HEK293T (cell line): ENCODE measurements around the gene TRA2A.

Experiments
- CTCF ChIA-PET: fragments of 350-600 bp; formaldehyde crosslinking; extraction: SDS; loops from one replicate; lab custom pipeline; 2021; ENCODE audit warnings: antibody characterized with exemption, inconsistent platforms; lab: Yijun Ruan, JAX
- POLR2A ChIA-PET: fragments of 350-600 bp; formaldehyde crosslinking; extraction: SDS; loops from one replicate; lab custom pipeline; 2020; ENCODE audit warnings: antibody characterized with exemption, inconsistent platforms; lab: Yijun Ruan, JAX
- DNase-seq: peaks from one replicate; pipeline ENCODE4 v3.0.0; 2012; ENCODE audit warnings: mixed read lengths; ENCODE audit errors: extremely low spot score
- ARNT ChIP-seq: fragments of 450-650 bp; IDR thresholded peaks from 2 replicates; pipeline ENCODE4 v1.6.1; 2017; ENCODE audit warnings: mild to moderate bottlenecking
- BHLHE40 ChIP-seq: fragments of 450-650 bp; IDR thresholded peaks from 2 replicates; pipeline ENCODE4 v1.6.1; 2016; ENCODE audit warnings: mild to moderate bottlenecking, moderate library complexity, borderline replicate concordance
- CTBP1 ChIP-seq: fragments of 450-650 bp; IDR thresholded peaks from 2 replicates; pipeline ENCODE4 v1.6.1; 2016; ENCODE audit warnings: borderline replicate concordance
- ELF4 ChIP-seq: fragments of 450-650 bp; IDR thresholded peaks from 2 replicates; pipeline ENCODE4 v1.6.1; 2017; ENCODE audit warnings: antibody characterized with exemption
- FOXA1 ChIP-seq: fragments of 450-650 bp; IDR thresholded peaks from 2 replicates; pipeline ENCODE4 v1.6.1; 2016; ENCODE audit warnings: mild to moderate bottlenecking
- FOXK2 ChIP-seq: fragments of 450-650 bp; IDR thresholded peaks from 2 replicates; pipeline ENCODE4 v1.6.1; 2016; ENCODE audit warnings: mild to moderate bottlenecking
- L3MBTL2 ChIP-seq: fragments of 450-650 bp; conservative IDR thresholded peaks from 2 replicates; pipeline ENCODE4 v1.6.1; 2016; ENCODE audit warnings: mild to moderate bottlenecking
- LEF1 ChIP-seq: fragments of 450-650 bp; IDR thresholded peaks from 2 replicates; pipeline ENCODE4 v1.6.1; 2017; ENCODE audit warnings: mild to moderate bottlenecking, borderline replicate concordance
- NFRKB ChIP-seq: fragments of 450-650 bp; IDR thresholded peaks from 2 replicates; pipeline ENCODE4 v1.6.1; 2016; ENCODE audit warnings: mild to moderate bottlenecking, moderate library complexity
- TARDBP ChIP-seq: fragments of 450-650 bp; IDR thresholded peaks from 2 replicates; pipeline ENCODE4 v1.6.1; 2016
- ZNF384 ChIP-seq: fragments of 450-650 bp; IDR thresholded peaks from 2 replicates; pipeline ENCODE4 v1.6.1; 2016
- TF ChIP-seq, protein P1 (sequence below): fragments of 450-650 bp; IDR thresholded peaks from 2 replicates; pipeline ENCODE4 v1.6.1; 2016

The TRA2A gene

DNA sequence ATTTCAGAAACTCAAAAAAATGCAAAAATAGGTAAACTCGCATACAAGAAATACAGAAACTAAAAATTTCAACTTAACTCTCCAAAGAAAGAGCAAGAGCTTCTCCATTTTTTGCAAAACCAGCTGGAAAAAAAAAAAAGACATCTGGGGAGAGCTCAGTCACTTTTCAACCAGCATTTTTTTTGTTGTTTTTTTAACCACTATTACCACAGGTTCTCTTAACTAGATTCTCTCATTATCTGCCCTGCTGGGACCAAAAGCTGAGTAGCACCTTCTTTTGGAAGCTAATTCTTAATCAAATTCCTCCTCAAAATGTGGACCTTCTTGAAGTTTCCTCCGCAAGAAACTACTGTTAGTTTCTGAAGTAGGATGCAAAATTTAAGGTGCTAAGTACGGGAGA lies 75.7 kb downstream of the TRA2A start:
- CTCF ChIA-PET, result no interaction called here
- no peak for DNase-seq
- POLR2A ChIA-PET, result no interaction called here
- TF ChIP-seq TARDBP (no peak), NFRKB (no peak), LEF1 (no peak)

DNA sequence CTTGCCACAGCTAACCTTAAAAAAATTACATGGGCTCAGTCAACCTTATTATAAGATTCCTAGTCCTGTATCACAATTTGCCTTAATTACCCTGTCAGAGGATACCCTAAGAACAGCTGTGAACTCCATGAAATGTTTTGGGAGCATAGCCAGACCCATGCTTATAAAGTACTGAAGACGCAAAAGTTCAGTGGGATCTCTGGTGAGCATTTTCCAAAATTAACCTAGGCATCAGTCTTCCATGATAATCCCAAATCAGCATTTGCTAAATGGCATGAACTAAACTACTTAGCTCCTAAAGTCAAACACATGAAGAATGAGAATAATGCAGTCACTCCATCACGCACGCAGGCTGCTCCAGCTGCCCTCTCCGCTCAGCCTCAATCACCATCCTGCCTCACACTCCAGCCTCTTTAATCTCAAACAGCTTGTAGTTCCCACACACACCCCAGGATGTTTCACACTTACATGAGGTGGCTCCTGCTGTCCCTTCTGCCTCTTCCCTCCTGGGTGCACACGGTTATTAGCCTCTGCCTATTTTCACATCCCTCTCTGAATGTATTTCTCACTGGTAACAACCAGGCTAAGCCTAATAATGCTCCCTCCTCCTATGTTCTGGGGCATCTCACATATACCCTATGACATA lies 76.8 kb downstream of the TRA2A start:
- CTCF ChIA-PET, result interaction anchor here (2.3 kb wide), 1 partner anchor 25 kb away, joined by 9 read pairs; no protein-coding TSS in a partner anchor
- POLR2A ChIA-PET, result interaction anchor here (1.5 to 2.4 kb wide), 2 partner anchors 20 to 76 kb away, joined by 6 read pairs; no protein-coding TSS in a partner anchor
- no peak for DNase-seq
- TF ChIP-seq BHLHE40 (no peak), FOXA1 (no peak), FOXK2 (no peak), ARNT (no peak), L3MBTL2 (no peak), ZNF384 (no peak), LEF1 (no peak), CTBP1 (no peak), NFRKB (no peak), ELF4 (no peak)
- TF ChIP-seq, protein P1, sequence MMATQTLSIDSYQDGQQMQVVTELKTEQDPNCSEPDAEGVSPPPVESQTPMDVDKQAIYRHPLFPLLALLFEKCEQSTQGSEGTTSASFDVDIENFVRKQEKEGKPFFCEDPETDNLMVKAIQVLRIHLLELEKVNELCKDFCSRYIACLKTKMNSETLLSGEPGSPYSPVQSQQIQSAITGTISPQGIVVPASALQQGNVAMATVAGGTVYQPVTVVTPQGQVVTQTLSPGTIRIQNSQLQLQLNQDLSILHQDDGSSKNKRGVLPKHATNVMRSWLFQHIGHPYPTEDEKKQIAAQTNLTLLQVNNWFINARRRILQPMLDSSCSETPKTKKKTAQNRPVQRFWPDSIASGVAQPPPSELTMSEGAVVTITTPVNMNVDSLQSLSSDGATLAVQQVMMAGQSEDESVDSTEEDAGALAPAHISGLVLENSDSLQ, result no peak
